Stimulated activated CD4-positive, alpha-beta T cell treated with anti-CD3 and anti-CD28 coated beads, TNF-alpha, amount 100 ng/mL, for 48 hours (primary cell): ENCODE results near the gene NR1H2.
"Not testable (repeated sequence)": the region's sequence is repeated elsewhere in the genome, so short reads cannot be mapped to it uniquely, and the experiment has no call there.

ENCODE experiments used
- DNase-seq, 3 donors: peaks; one replicate each; pipeline ENCODE4 v3.0.0-alpha.2; 2020; ENCODE audit warnings: low read depth in 3 of 3

The NR1H2 gene

GRCh38 chr19:50344661-50345318 is 31.5 kb upstream of the NR1H2 start:
- DNase-seq, result no peak

GRCh38 chr19:50347089-50347581 is 29.1 kb upstream of the NR1H2 start:
- DNase-seq, result not testable (repeated sequence)

GRCh38 chr19:50349277-50350057 is 26.8 kb upstream of the NR1H2 start:
- no peak for DNase-seq

GRCh38 chr19:50352242-50352641 is 24.0 kb upstream of the NR1H2 start:
- DNase-seq, result no peak

- DNase-seq, result not testable (repeated sequence)
Observed at GRCh38 chr19:50353487-50353880, 22.8 kb upstream of the NR1H2 start.

- no peak for DNase-seq
Observed at GRCh38 chr19:50356691-50357177, 19.5 kb upstream of the NR1H2 start.

GRCh38 chr19:50357178-50358100 is 18.8 kb upstream of the NR1H2 start:
- peak; percentile 65 to 83 (median 82) for DNase-seq

- DNase-seq, result peak in 1 of 3 donors; percentile 68
Observed at GRCh38 chr19:50358483-50359327, 17.6 kb upstream of the NR1H2 start.

- DNase-seq, result no peak
Observed at GRCh38 chr19:50359328-50359818, 16.9 kb upstream of the NR1H2 start.

GRCh38 chr19:50361290-50362029 is 14.8 kb upstream of the NR1H2 start:
- no peak for DNase-seq

- DNase-seq, result no peak
Observed at GRCh38 chr19:50362030-50362412, 14.2 kb upstream of the NR1H2 start.

GRCh38 chr19:50362656-50363424 is 13.4 kb upstream of the NR1H2 start:
- peak in 1 of 3 donors; percentile 58 for DNase-seq

- no peak for DNase-seq
Observed at GRCh38 chr19:50365434-50366306, 10.6 kb upstream of the NR1H2 start, which contains the start of gene NAPSA. Gene NAPSA, minus strand, starts transcription at chr19:50365639. Its CDS starts 18 bp downstream, at chr19:50365621.

- peak; percentile 58 to 65 (median 62) for DNase-seq
Observed at GRCh38 chr19:50368649-50369570, 7.3 kb upstream of the NR1H2 start.

GRCh38 chr19:50371914-50372475 is 4.3 kb upstream of the NR1H2 start:
- DNase-seq, result no peak

GRCh38 chr19:50377051-50377461 is 799 bp downstream of the NR1H2 start:
- peak in 2 of 3 donors; percentile 30 to 66 for DNase-seq

GRCh38 chr19:50377517-50377916 is 1.3 kb downstream of the NR1H2 start:
- DNase-seq, result no peak
